22Rv1 (cell line): ENCODE results near the gene TEX2.

Experiments used
- CTCF ChIP-seq: fragments of 450-650 bp; IDR thresholded peaks from 2 replicates; pipeline ENCODE4 v1.5.1; 2017; ENCODE audit warnings: mild to moderate bottlenecking
- ZFX ChIP-seq: fragments of 450-650 bp; IDR thresholded peaks from 2 replicates; pipeline ENCODE4 v1.6.1; 2017; ENCODE audit warnings: antibody characterized with exemption, borderline replicate concordance

- TF ChIP-seq CTCF = no peak
- TF ChIP-seq ZFX = no peak
Observed at GRCh38 chr17:64110379-64111152, 152.5 kb downstream of the TEX2 start.
